HCT116 (cell line): ENCODE measurements around the gene ARHGEF40. TPM values are rescaled to one million over a fixed set of nuclear protein-coding genes. Genes with fewer than 3 reads are reported as not detected.

Source experiments
- ATAC-seq: fragments of 200-7000 bp; cut with Tn5 transposase; 2 replicates; pipeline ENCODE4 v1.9.1; 2020; ENCODE audit warnings: mild to moderate bottlenecking, moderate library complexity
- BruUV-seq: library from RNA; stranded (reverse); fragments of 400-500 nt; replicated peaks from 2 replicates; lab custom pipeline; 2021; lab: Mats Ljungman, UMichigan
- CTCF ChIA-PET: fragments of 300-600 bp; sonication (Branson Sonifier 250); formaldehyde crosslinking; loops from one replicate; lab custom pipeline; 2021; ENCODE audit warnings: antibody characterized with exemption; lab: Charles Lee
- POLR2A ChIA-PET: fragments of 300-600, 350-600 bp; sonication (Branson Sonifier 250); formaldehyde crosslinking; loops from one replicate; lab custom pipeline; 2021; ENCODE audit warnings: antibody characterized with exemption; lab: Charles Lee
- RAD21 ChIA-PET, 2 experiments: fragments of 300-600 bp; sonication (Branson Sonifier 250); formaldehyde crosslinking; loops; one replicate each; lab custom pipeline; 2023; ENCODE audit warnings: low total read pairs in 2 of 2; ENCODE audit not compliant: uncharacterized antibody in 2 of 2, unreplicated experiment in 2 of 2, low non-redundant PET in 1 of 2; lab: Charles Lee
- DNase-seq: peaks from one replicate; pipeline ENCODE4 v3.0.0-alpha.2; 2010; ENCODE audit warnings: low read depth, low spot score
- H2AFZ ChIP-seq: fragments of 200-600 bp; shearing (Covaris generic), sonication (generic); 2 replicates; pipeline ENCODE4 v1.6.1; 2017; ENCODE audit warnings: low read depth, mixed run types, mixed read lengths, antibody characterized with exemption, low read length; ENCODE audit not compliant: poor library complexity, severe bottlenecking
- H3K27ac ChIP-seq: 2 replicates; pipeline ENCODE4 v1.5.1; 2012; ENCODE audit warnings: low read depth, low read length
- H3K27me3 ChIP-seq: fragments of 200-600 bp; sonication (generic); 2 replicates; pipeline ENCODE4 v1.6.1; 2016; ENCODE audit warnings: mixed run types, low read length, mixed read lengths; ENCODE audit not compliant: insufficient read depth
- H3K36me3 ChIP-seq, 2 experiments: fragments of 200-500 bp in 1 of 2; fragments of 200-600 bp in 1 of 2; sonication (Bioruptor generic) in 1 of 2; sonication (generic) in 1 of 2; 2 replicates each; pipeline versions ENCODE4 v1.5.1 to v1.6.1; 2014 to 2016; ENCODE audit warnings: low read length in 2 of 2, inconsistent platforms in 1 of 2, mixed read lengths in 1 of 2, mixed run types in 1 of 2; ENCODE audit not compliant: insufficient read depth in 2 of 2, control insufficient read depth in 1 of 2
- H3K4me1 ChIP-seq, 2 experiments: fragments of 200-600 bp in 1 of 2; sonication (generic) in 1 of 2; 2 replicates each; pipeline versions ENCODE4 v1.5.1 to v1.6.1; 2012 to 2017; ENCODE audit warnings: low read length in 2 of 2, inconsistent platforms in 1 of 2, mild to moderate bottlenecking in 1 of 2, mixed read lengths in 1 of 2, mixed run types in 1 of 2, moderate library complexity in 1 of 2; ENCODE audit not compliant: insufficient read depth in 2 of 2, control insufficient read depth in 1 of 2
- H3K4me2 ChIP-seq: fragments of 200-600 bp; sonication (generic); 2 replicates; pipeline ENCODE4 v1.6.1; 2017; ENCODE audit warnings: mixed run types, low read length, mixed read lengths
- H3K4me3 ChIP-seq, 2 experiments: fragments of 200-600 bp in 1 of 2; sonication (generic) in 1 of 2; replicated peaks in 1 of 2; 2 replicates each; pipeline ENCODE4 v1.5.1; 2011 to 2016; ENCODE audit warnings: low read length in 2 of 2, control low read depth in 1 of 2, low read depth in 1 of 2, mild to moderate bottlenecking in 1 of 2, mixed read lengths in 1 of 2, mixed run types in 1 of 2
- H3K79me2 ChIP-seq: fragments of 200-600 bp; sonication (generic); 2 replicates; pipeline ENCODE4 v1.6.1; 2017; ENCODE audit warnings: mild to moderate bottlenecking, mixed run types, low read length, moderate library complexity, mixed read lengths; ENCODE audit not compliant: insufficient read depth
- H3K9ac ChIP-seq: fragments of 200-600 bp; sonication (generic); 2 replicates; pipeline ENCODE4 v1.6.1; 2016; ENCODE audit warnings: low read length, mixed read lengths
- H3K9me2 ChIP-seq: fragments of 200-600 bp; sonication (generic), shearing (Covaris generic); 2 replicates; pipeline ENCODE4 v1.6.1; 2017; ENCODE audit warnings: mixed run types, mild to moderate bottlenecking, moderate library complexity; ENCODE audit not compliant: insufficient read depth
- H3K9me3 ChIP-seq, 2 experiments: fragments of 200-500 bp in 1 of 2; fragments of 200-600 bp in 1 of 2; sonication (Bioruptor generic) in 1 of 2; sonication (generic) in 1 of 2; 2 replicates each; pipeline ENCODE4 v1.6.1; 2014 to 2017; ENCODE audit warnings: low read length in 2 of 2, mixed read lengths in 2 of 2, inconsistent platforms in 1 of 2, low read depth in 1 of 2, mild to moderate bottlenecking in 1 of 2, mixed run types in 1 of 2, moderate library complexity in 1 of 2; ENCODE audit not compliant: control insufficient read depth in 1 of 2, insufficient read depth in 1 of 2
- H4K20me1 ChIP-seq: fragments of 200-600 bp; sonication (generic), shearing (Covaris generic); 2 replicates; pipeline ENCODE4 v1.6.1; 2017; ENCODE audit warnings: mixed run types, mild to moderate bottlenecking, moderate library complexity; ENCODE audit not compliant: insufficient read depth
- ATF3 ChIP-seq: IDR thresholded peaks from 2 replicates; pipeline ENCODE4 v1.6.1; 2012
- CTCF ChIP-seq, 3 experiments: fragments of 200-600 bp in 1 of 3; sonication (generic) in 1 of 3; IDR thresholded peaks in 2 of 3; conservative IDR thresholded peaks in 1 of 3; 2 replicates each; pipeline ENCODE4 v1.5.1; 2012 to 2017; ENCODE audit warnings: low read depth in 2 of 3, low read length in 2 of 3, antibody characterized with exemption in 1 of 3, borderline replicate concordance in 1 of 3, control low read depth in 1 of 3, mild to moderate bottlenecking in 1 of 3, mixed read lengths in 1 of 3, mixed run types in 1 of 3, moderate library complexity in 1 of 3; ENCODE audit not compliant: insufficient read depth in 1 of 3
- ELF1 ChIP-seq: IDR thresholded peaks from 2 replicates; pipeline ENCODE4 v1.6.1; 2012; ENCODE audit warnings: low read depth, borderline replicate concordance
- EZH2 ChIP-seq: fragments of 200-600 bp; sonication (generic); IDR thresholded peaks from 2 replicates; pipeline ENCODE4 v1.6.1; 2017; ENCODE audit warnings: antibody characterized with exemption, mixed run types
- JUND ChIP-seq: IDR thresholded peaks from 2 replicates; pipeline ENCODE4 v1.6.1; 2012
- POLR2A ChIP-seq: IDR thresholded peaks from 2 replicates; pipeline ENCODE4 v1.7.0; 2011; ENCODE audit warnings: borderline replicate concordance; ENCODE audit not compliant: insufficient read depth, insufficient read length; ENCODE audit errors: extremely low read depth
- POLR2AphosphoS5 ChIP-seq: IDR thresholded peaks from 2 replicates; pipeline ENCODE4 v1.6.1; 2011; ENCODE audit warnings: mild to moderate bottlenecking, low read depth, low read length, moderate library complexity
- SIN3A ChIP-seq: IDR thresholded peaks from 2 replicates; pipeline ENCODE4 v1.6.1; 2012; ENCODE audit warnings: low read depth
- intact Hi-C: fragments of 100-400 bp; cut with micrococcal nuclease; formaldehyde crosslinking; loops from 2 replicates; pipeline ENCODE4 v1.10.0; 2022
- total RNA-seq: library from RNA; stranded (reverse); gene quantifications from one replicate; pipeline ENCODE4 v1.2.1, GENCODE V29; 2021; ENCODE audit not compliant: unreplicated experiment

Gene ARHGEF40
- total RNA-seq, 1 experiment from 2014 or later, result 6.3 TPM

GRCh38 chr14:21089877-21090193 lies 19.7 kb downstream of the ARHGEF40 start:
- H3K4me3 ChIP-seq, result no peak overlapping the region
- no TSS peak for BruUV-seq
- TF ChIP-seq POLR2A, result no peak
- no peak for TF ChIP-seq ELF1
- TF ChIP-seq JUND, result no peak
- no peak for TF ChIP-seq EZH2
- no peak for TF ChIP-seq SIN3A
- TF ChIP-seq ATF3, result no peak
- ChIA-PET POLR2A (interaction anchor here (1.5 kb wide), 1 partner anchor 75 kb away, joined by 4 read pairs; no protein-coding TSS in a partner anchor), CTCF (interaction anchor here (1.1 to 3.1 kb wide), 5 partner anchors 15 to 75 kb away, joined by 4 to 21 read pairs (median 13); partner anchors contain the start of gene ARHGEF40), RAD21 (no interaction called here)
- H3K9ac ChIP-seq, result no peak overlapping the region
- peaks cover 0 to 12% of the 10 kb centered on the region in 2 experiments; a peak in 3 of 4 replicates for H3K4me1 ChIP-seq
- H2AFZ ChIP-seq, result no peak overlapping the region
- no peaks in the 10 kb centered on the region; a peak in 2 of 4 replicates for H3K36me3 ChIP-seq
- H3K79me2 ChIP-seq, result no peaks in the 10 kb centered on the region
- no peak overlapping the region for H3K4me2 ChIP-seq
- no peaks in the 10 kb centered on the region for H3K9me3 ChIP-seq
- no peak overlapping the region for H3K27ac ChIP-seq
- ATAC-seq (no peak), DNase-seq (no peak)
- intact Hi-C loops, result no loop called here
- H4K20me1 ChIP-seq, result no peaks in the 10 kb centered on the region
- H3K27me3 ChIP-seq, result no peaks in the 10 kb centered on the region
- no peaks in the 10 kb centered on the region for H3K9me2 ChIP-seq

- H3K36me3 ChIP-seq, result no peaks in the 10 kb centered on the region; a peak in 2 of 4 replicates
- H4K20me1 ChIP-seq, result no peaks in the 10 kb centered on the region
- no peak overlapping the region for H3K4me2 ChIP-seq
- no peaks in the 10 kb centered on the region for H3K9me2 ChIP-seq
- H3K27me3 ChIP-seq, result no peaks in the 10 kb centered on the region
- POLR2A ChIA-PET, result interaction anchor here (1.5 kb wide), 1 partner anchor 76 kb away, joined by 4 read pairs; no protein-coding TSS in a partner anchor
- no peaks in the 10 kb centered on the region for H3K9me3 ChIP-seq
- no peaks in the 10 kb centered on the region for H3K79me2 ChIP-seq
- CTCF ChIA-PET, result interaction anchor here (0.6 to 3.1 kb wide), 6 partner anchors 14 to 75 kb away, joined by 3 to 21 read pairs (median 10); partner anchors contain the start of gene ARHGEF40
- BruUV-seq, result no TSS peak
- no peak overlapping the region for H3K9ac ChIP-seq
- no peak overlapping the region for H3K27ac ChIP-seq
- TF ChIP-seq CTCF (IDR thresholded peaks at IDR 0.05 in 2 of 3, conservative IDR thresholded peaks at IDR 0.05 in 1 of 3; ENCODE audit: borderline replicate concordance in 1 of 3, insufficient read depth in 1 of 3, low read depth in 2 of 3, low read length in 2 of 3), result peak; percentile 27 to 68 (median 65); a peak in 5 of 6 replicates
- no peak for TF ChIP-seq POLR2AphosphoS5
- no peak for TF ChIP-seq POLR2A
- RAD21 ChIA-PET, result interaction anchor here (0.5 to 0.7 kb wide), 2 partner anchors 19 to 23 kb away, joined by 3 read pairs; no protein-coding TSS in a partner anchor
- peaks cover 0 to 12% of the 10 kb centered on the region in 2 experiments; a peak in 3 of 4 replicates for H3K4me1 ChIP-seq
- no peak for DNase-seq
- H3K4me3 ChIP-seq, result no peak overlapping the region
- intact Hi-C loops, result no loop called here
- H2AFZ ChIP-seq, result no peak overlapping the region
- peak; percentile 44; the same call in 1 of the 2 replicates for ATAC-seq
These were observed 20.3 kb downstream of the ARHGEF40 start for GRCh38 chr14:21090194-21090939.
